Panc1 (cell line): ENCODE data around the gene PEF1. TPM values are rescaled to one million over a fixed set of nuclear protein-coding genes. Genes with fewer than 3 reads are reported as not detected.
A peak's percentile ranks its signal among the peaks of the same experiment; 100 is the strongest.
"Not testable (repeated sequence)": the region's sequence is repeated elsewhere in the genome, so short reads cannot be mapped to it uniquely, and the experiment has no call there.

Source experiments
- ATAC-seq: fragments of 200-7000 bp; cut with Tn5 transposase; 2 replicates; pipeline ENCODE4 v1.9.1; 2020; ENCODE audit warnings: mild to moderate bottlenecking, moderate library complexity
- BruUV-seq: library from RNA; stranded (reverse); fragments of 400-500 nt; replicated peaks from 2 replicates; lab custom pipeline; 2021; lab: Mats Ljungman, UMichigan
- CTCF ChIA-PET: fragments of 300-600 bp; sonication (Branson Sonifier 250); formaldehyde crosslinking; loops from one replicate; lab custom pipeline; 2022; ENCODE audit warnings: antibody characterized with exemption; lab: Charles Lee
- POLR2A ChIA-PET: fragments of 300-600 bp; sonication (Branson Sonifier 250); formaldehyde crosslinking; loops from one replicate; lab custom pipeline; 2022; ENCODE audit warnings: antibody characterized with exemption; lab: Charles Lee
- DNase-seq: peaks from one replicate; pipeline ENCODE4 v3.0.0-alpha.2; 2010; ENCODE audit warnings: low read depth, low spot score
- H3K27ac ChIP-seq: 2 replicates; pipeline ENCODE4 v1.5.1; 2011; ENCODE audit warnings: mild to moderate bottlenecking, low read length, inconsistent platforms
- H3K27me3 ChIP-seq: fragments of 200-500 bp; sonication (Bioruptor generic); 2 replicates; pipeline ENCODE4 v1.6.0; 2014; ENCODE audit warnings: low read length, inconsistent platforms; ENCODE audit not compliant: control insufficient read depth, insufficient read depth
- H3K36me3 ChIP-seq: fragments of 200-500 bp; sonication (Bioruptor generic); 2 replicates; pipeline ENCODE4 v1.5.1; 2014; ENCODE audit warnings: inconsistent platforms, mild to moderate bottlenecking, low read length, moderate library complexity; ENCODE audit not compliant: control insufficient read depth, insufficient read depth
- H3K4me1 ChIP-seq: 2 replicates; pipeline ENCODE4 v1.5.1; 2011; ENCODE audit warnings: inconsistent platforms, mild to moderate bottlenecking, low read length, moderate library complexity; ENCODE audit not compliant: control insufficient read depth, insufficient read depth
- H3K4me3 ChIP-seq, 2 experiments: 2 replicates each; pipeline ENCODE4 v1.5.1; 2011 to 2012; ENCODE audit warnings: low read depth in 2 of 2, low read length in 2 of 2, mild to moderate bottlenecking in 2 of 2, inconsistent platforms in 1 of 2, moderate library complexity in 1 of 2
- H3K9me3 ChIP-seq: fragments of 200-500 bp; sonication (Bioruptor generic); 2 replicates; pipeline ENCODE4 v1.5.1; 2014; ENCODE audit warnings: low read depth, mild to moderate bottlenecking, inconsistent platforms, low read length, moderate library complexity; ENCODE audit not compliant: control insufficient read depth, insufficient read depth
- CTCF ChIP-seq: fragments of 450-650 bp; IDR thresholded peaks from 2 replicates; pipeline ENCODE4 v1.5.1; 2017; ENCODE audit warnings: mild to moderate bottlenecking
- POLR2AphosphoS5 ChIP-seq: IDR thresholded peaks from 2 replicates; pipeline ENCODE4 v1.6.1; 2012; ENCODE audit warnings: mild to moderate bottlenecking, low read depth, low read length, moderate library complexity
- REST ChIP-seq, 2 experiments: IDR thresholded peaks; 2 replicates each; pipeline ENCODE4 v1.6.1; 2011 to 2012; ENCODE audit warnings: low read depth in 2 of 2, control low read depth in 1 of 2, low read length in 1 of 2, mild to moderate bottlenecking in 1 of 2, moderate library complexity in 1 of 2; ENCODE audit not compliant: insufficient read depth in 1 of 2
- SIN3A ChIP-seq: IDR thresholded peaks from 2 replicates; pipeline ENCODE4 v1.6.1; 2012; ENCODE audit warnings: low read depth, mild to moderate bottlenecking, low read length, moderate library complexity, borderline replicate concordance; ENCODE audit not compliant: insufficient read depth
- TCF7L2 ChIP-seq: IDR thresholded peaks from 2 replicates; pipeline ENCODE4 v1.6.1; 2011; ENCODE audit warnings: mild to moderate bottlenecking, low read depth, low read length, inconsistent platforms
- in situ Hi-C: cut with HindIII; loops from 2 replicates; pipeline ENCODE4 v1.10.0; 2016; ENCODE audit warnings: low sequenced_read_pairs, low pct_unique_long_range_greater_than_20kb
- intact Hi-C: fragments of 100-400 bp; cut with micrococcal nuclease; formaldehyde crosslinking; loops from one replicate; pipeline ENCODE4 v1.10.0; 2022; ENCODE audit not compliant: unreplicated experiment
- total RNA-seq: library from RNA; stranded (reverse); gene quantifications from one replicate; pipeline ENCODE4 v1.2.1, GENCODE V29; 2021; ENCODE audit not compliant: unreplicated experiment

The PEF1 gene
- total RNA-seq, 1 experiment from 2014 or later: 58.4 TPM

- CTCF ChIA-PET: interaction anchor here (0.7 to 1.0 kb wide), 3 partner anchors 20 to 116 kb away, joined by 3 to 4 read pairs (median 4); no protein-coding TSS in a partner anchor
- POLR2A ChIA-PET: interaction anchor here (0.6 kb wide), 1 partner anchor 172 kb away, joined by 4 read pairs; no protein-coding TSS in a partner anchor
- Histone ChIP-seq H3K9me3 (no peaks in the 10 kb centered on the region), H3K4me1 (peaks cover 29% of the 10 kb centered on the region), H3K36me3 (no peaks in the 10 kb centered on the region), H3K27ac (peak overlapping the region; percentile 71), H3K4me3 (peak overlapping the region; percentile 24), H3K27me3 (no peaks in the 10 kb centered on the region)
- ATAC-seq: peak; percentile 53
- no peak for DNase-seq
- TF ChIP-seq TCF7L2 (no peak), CTCF (no peak), REST (IDR thresholded peaks at IDR 0.05; ENCODE audit: insufficient read depth in 1 of 2, low read depth in 2 of 2, low read length in 1 of 2) (no peak), SIN3A (no peak), POLR2AphosphoS5 (no peak)
- intact Hi-C loops: no loop called here
- BruUV-seq: no TSS peak
- in situ Hi-C loops: no loop called here
Observed at GRCh38 chr1:31588751-31589515, 55.7 kb downstream of the PEF1 start.

- TF ChIP-seq POLR2AphosphoS5 (no peak), CTCF (peak; percentile 91)
- no TSS peak for BruUV-seq
- peak; percentile 75 for ATAC-seq
- Histone ChIP-seq H3K36me3 (no peaks in the 10 kb centered on the region), H3K4me1 (peaks cover 33% of the 10 kb centered on the region), H3K4me3 (no peak overlapping the region), H3K9me3 (no peaks in the 10 kb centered on the region), H3K27me3 (no peaks in the 10 kb centered on the region), H3K27ac (peak overlapping the region; percentile 71)
- ChIA-PET CTCF (interaction anchor here (0.7 kb wide), 1 partner anchor 21 kb away, joined by 3 read pairs; no protein-coding TSS in a partner anchor), POLR2A (interaction anchor here (0.6 kb wide), 1 partner anchor 57 kb away, joined by 11 read pairs; the partner anchor contains the start of gene PEF1)
- intact Hi-C loops: no loop called here
- DNase-seq: no peak
- in situ Hi-C loops: no loop called here
Observed at GRCh38 chr1:31587720-31588423, 56.8 kb downstream of the PEF1 start.

- BruUV-seq, H3K27me3 ChIP-seq, POLR2A ChIA-PET, H3K36me3 ChIP-seq, H3K4me3 ChIP-seq, H3K9me3 ChIP-seq, ATAC-seq, in situ Hi-C loops, DNase-seq, intact Hi-C loops: not testable (repeated sequence)
- H3K27ac ChIP-seq: peak overlapping the region; percentile 48; the same call in 1 of the 2 replicates
- CTCF ChIA-PET: interaction anchor here (0.7 kb wide), 1 partner anchor 21 kb away, joined by 3 read pairs; no protein-coding TSS in a partner anchor
- peaks cover 36% of the 10 kb centered on the region for H3K4me1 ChIP-seq
Observed at GRCh38 chr1:31587328-31587699, 57.4 kb downstream of the PEF1 start.
